K562 (cell line): ENCODE measurements around the gene IGSF21. TPM values are rescaled to one million over a fixed set of nuclear protein-coding genes. Genes with fewer than 3 reads are reported as not detected.

Source experiments
- ATAC-seq: fragments of 200-7000 bp; cut with Tn5 transposase; 3 replicates; pipeline ENCODE4 v1.9.1; 2020; ENCODE audit warnings: moderate library complexity
- BruUV-seq: library from RNA; stranded (reverse); fragments of 400-500 nt; replicated peaks from 2 replicates; lab custom pipeline; 2021; lab: Mats Ljungman, UMichigan
- CTCF ChIA-PET: fragments of 300-600 bp; formaldehyde crosslinking; extraction: SDS; loops from one replicate; lab custom pipeline; 2021; ENCODE audit warnings: low intra/inter-chr PET ratio; lab: Yijun Ruan, JAX
- POLR2A ChIA-PET: fragments of 300-600, 350-650 bp; sonication (Branson Sonifier 250); formaldehyde crosslinking; extraction: SDS; loops from one replicate; lab custom pipeline; 2021; ENCODE audit warnings: antibody characterized with exemption, inconsistent platforms; lab: Yijun Ruan, JAX
- DNase-seq, 4 experiments: peaks; one replicate each; pipeline versions ENCODE4 v3.0.0 to v3.0.0-alpha.2; 2011 to 2018; ENCODE audit warnings: low spot score in 3 of 4, mixed read lengths in 3 of 4; ENCODE audit errors: extremely low read depth in 1 of 4
- FAIRE-seq: peaks from 2 replicates; lab custom pipeline; 2011; peaks lifted over from hg19 to GRCh38; lab: Jason Lieb, UNC
- H2AFZ ChIP-seq: 2 replicates; pipeline ENCODE4 v1.6.0; 2011; ENCODE audit warnings: low read depth, low read length, control low read depth, inconsistent platforms
- H3K27ac ChIP-seq: fragments of 200-600 bp; 3 replicates; pipeline ENCODE4 v1.8.0; 2011; ENCODE audit warnings: low read depth, mild to moderate bottlenecking, control low read depth, inconsistent platforms, low read length, moderate library complexity, mixed read lengths; ENCODE audit errors: extremely low read depth
- H3K27me3 ChIP-seq, 2 experiments: fragments of 300-600 bp in 1 of 2; 2 replicates in 1 of 2; 3 replicates in 1 of 2; pipeline versions ENCODE4 v1.6.0 to v1.8.0; 2011; ENCODE audit warnings: inconsistent platforms in 2 of 2, low read length in 2 of 2, mild to moderate bottlenecking in 1 of 2, mixed read lengths in 1 of 2, moderate library complexity in 1 of 2; ENCODE audit not compliant: control insufficient read depth in 2 of 2, insufficient read depth in 2 of 2
- H3K36me3 ChIP-seq: fragments of 300-600 bp; 3 replicates; pipeline ENCODE4 v1.8.0; 2011; ENCODE audit warnings: mild to moderate bottlenecking, low read length, inconsistent platforms; ENCODE audit not compliant: control insufficient read depth, insufficient read depth
- H3K4me1 ChIP-seq, 2 experiments: fragments of 200-600 bp in 1 of 2; replicated peaks in 1 of 2; 2 replicates in 1 of 2; 3 replicates in 1 of 2; pipeline versions ENCODE4 v1.5.1 to v1.8.0; 2011; ENCODE audit warnings: inconsistent platforms in 2 of 2, low read length in 2 of 2, mild to moderate bottlenecking in 1 of 2, mixed read lengths in 1 of 2, moderate library complexity in 1 of 2; ENCODE audit not compliant: control insufficient read depth in 2 of 2, insufficient read depth in 2 of 2
- H3K4me2 ChIP-seq: 2 replicates; pipeline ENCODE4 v1.6.1; 2011; ENCODE audit warnings: low read length, control low read depth, inconsistent platforms, mixed read lengths; ENCODE audit not compliant: insufficient read depth
- H3K4me3 ChIP-seq: fragments of 200-600 bp; sonication (generic), shearing (Covaris generic); 2 replicates; pipeline ENCODE4 v1.5.1; 2016; ENCODE audit warnings: control low read depth, inconsistent platforms
- H3K79me2 ChIP-seq: fragments of 200-600 bp; 3 replicates; pipeline ENCODE4 v1.8.0; 2011; ENCODE audit warnings: low read length, inconsistent platforms; ENCODE audit not compliant: control insufficient read depth, insufficient read depth
- H3K9ac ChIP-seq, 2 experiments: 2 replicates each; pipeline versions ENCODE4 v1.6.0 to v1.6.1; 2011; ENCODE audit warnings: low read depth in 2 of 2, low read length in 2 of 2, control low read depth in 1 of 2, inconsistent platforms in 1 of 2, mild to moderate bottlenecking in 1 of 2, mixed read lengths in 1 of 2; ENCODE audit not compliant: insufficient read depth in 1 of 2
- H3K9me1 ChIP-seq: one replicate; pipeline ENCODE4 v1.6.0; 2011; ENCODE audit warnings: inconsistent platforms, mild to moderate bottlenecking, low read length, moderate library complexity; ENCODE audit not compliant: control insufficient read depth, insufficient read depth
- H3K9me3 ChIP-seq: replicated peaks from 2 replicates; pipeline ENCODE4 v1.5.1; 2011; ENCODE audit warnings: low read depth, low read length, inconsistent platforms; ENCODE audit not compliant: control insufficient read depth, insufficient read depth
- H4K20me1 ChIP-seq: replicated peaks from 2 replicates; pipeline ENCODE4 v1.6.1; 2011; ENCODE audit warnings: low read length, inconsistent platforms, mixed read lengths; ENCODE audit not compliant: control insufficient read depth, insufficient read depth
- CEBPB ChIP-seq: fragments of 450-650 bp; IDR thresholded peaks from 2 replicates; pipeline ENCODE4 v1.6.1; 2016; ENCODE audit warnings: missing genetic modification characterization, missing compliant biosample characterization
- CEBPG ChIP-seq, 3 experiments: fragments of 200-800 bp in 1 of 3; sonication (Bioruptor generic) in 1 of 3; sonication (generic) in 1 of 3; formaldehyde crosslinking in 1 of 3; IDR thresholded peaks in 2 of 3; conservative IDR thresholded peaks in 1 of 3; 2 replicates each; pipeline versions ENCODE4 v1.6.1 to v1.8.0; 2016 to 2022; ENCODE audit warnings: missing compliant biosample characterization in 2 of 3, missing genetic modification characterization in 2 of 3, mild to moderate bottlenecking in 1 of 3, missing genetic modification reagents in 1 of 3
- HMG20A ChIP-seq: fragments of 450-650 bp; formaldehyde crosslinking; conservative IDR thresholded peaks from 2 replicates; pipeline ENCODE4 v1.4.0; 2020; ENCODE audit warnings: mild to moderate bottlenecking, mixed read lengths
- MEIS2 ChIP-seq: fragments of 450-650 bp; IDR thresholded peaks from 2 replicates; pipeline ENCODE4 v1.6.1; 2014; ENCODE audit warnings: mild to moderate bottlenecking; ENCODE audit not compliant: partially characterized antibody
- RB1 ChIP-seq: fragments of 450-650 bp; IDR thresholded peaks from 2 replicates; pipeline ENCODE4 v1.6.1; 2017; ENCODE audit warnings: low read depth, mild to moderate bottlenecking
- ZFP36 ChIP-seq: fragments of 150-350 bp; IDR thresholded peaks from 2 replicates; pipeline ENCODE4 v1.6.1; 2018; ENCODE audit warnings: low read length, low read depth; ENCODE audit not compliant: partially characterized antibody
- WGBS: fragments of 100-300 bp; shearing (Covaris generic); methylation state at CpG from one replicate; pipeline ENCODE4 v1.1.6; 2016; ENCODE audit warnings: low coverage, mixed read lengths; ENCODE audit not compliant: insufficient coverage; ENCODE audit errors: missing lambda C conversion rate; 5-methylcytosine and 5-hydroxymethylcytosine counted together
- in situ Hi-C: fragments of 300-500 bp; cut with MboI; formaldehyde crosslinking; loops from 4 replicates; pipeline ENCODE4 v1.15.0; 2018; ENCODE audit warnings: inconsistent platforms, mixed read lengths
- intact Hi-C: fragments of 100-400 bp; cut with micrococcal nuclease; formaldehyde crosslinking; loops from 2 replicates; pipeline ENCODE4 v1.14.2; 2022
- polyA plus RNA-seq, 8 experiments: library from polyadenylated mRNA; depleted of rRNA in 4 of 8; stranded (reverse) in 5 of 8; unstranded in 3 of 8; fragments of >200 nt; fragmentation: Nextera tagmentation in 2 of 8; fragmentation: Illumina TruSeq in 1 of 8; extraction: Ambion mirVana in 2 of 8; extraction: Trizol in 1 of 8; gene quantifications; 2 replicates each; pipeline versions ENCODE4 v1.2.1 to v1.2.3, GENCODE V29; 2011 to 2014; ENCODE audit warnings: inconsistent platforms in 1 of 8, missing spikeins in 1 of 8
- total RNA-seq, 7 experiments: library from RNA; depleted of rRNA in 6 of 7; stranded (reverse); fragments of >200 nt in 6 of 7; fragmentation: Illumina TruSeq in 2 of 7; extraction: Trizol in 2 of 7; gene quantifications; 2 replicates each; pipeline versions ENCODE4 v1.2.1 to v1.2.3, GENCODE V29; 2011 to 2021; ENCODE audit warnings: low replicate concordance in 1 of 7
- TF ChIP-seq, protein P1 (sequence below): fragments of 450-650 bp; IDR thresholded peaks from 2 replicates; pipeline ENCODE4 v1.6.1; 2016; ENCODE audit warnings: borderline replicate concordance
- TF ChIP-seq, protein P2 (sequence below): fragments of 450-650 bp; IDR thresholded peaks from 2 replicates; pipeline ENCODE4 v1.6.1; 2016; ENCODE audit warnings: low read depth, mild to moderate bottlenecking, moderate library complexity
- TF ChIP-seq, protein P3 (sequence below): sonication (generic); formaldehyde crosslinking; IDR thresholded peaks from 2 replicates; pipeline ENCODE4 v1.8.0; 2022; ENCODE audit warnings: missing genetic modification reagents, mild to moderate bottlenecking, borderline replicate concordance

The IGSF21 gene
- total and polyA plus RNA-seq, 9 of the 15 experiments (the other 6 are each of a cell fraction or from before 2014, with no cell fraction given), result not detected

DNA sequence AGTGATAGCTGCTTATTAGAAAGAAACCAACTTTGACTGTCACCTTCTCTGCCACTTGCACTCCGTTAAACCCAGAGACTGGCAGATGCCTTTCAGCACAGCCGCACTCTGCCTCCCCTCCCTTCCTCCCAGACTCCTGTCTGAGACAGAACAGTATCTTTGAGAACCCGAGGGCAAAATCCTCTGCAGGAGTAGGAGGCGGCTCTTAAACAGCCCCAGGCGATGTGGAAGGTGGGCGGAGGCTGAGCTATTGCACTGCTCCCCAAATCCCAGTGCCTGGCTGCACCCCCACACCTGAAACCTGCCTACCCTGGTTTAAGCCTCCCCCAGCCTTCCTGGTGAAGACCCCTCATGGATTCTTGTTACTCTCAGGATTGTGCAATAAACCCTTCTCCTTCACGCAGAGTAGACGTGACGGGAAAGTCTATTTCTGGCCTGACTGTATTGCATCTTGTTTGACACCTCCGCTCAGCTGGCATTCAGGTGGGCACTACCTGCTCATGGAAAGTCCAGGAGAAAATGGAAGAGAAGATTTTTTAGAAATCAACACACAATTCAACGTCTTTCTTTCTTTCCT lies 34.4 kb upstream of the IGSF21 start:
- Histone ChIP-seq H3K4me1 (no peaks in the 10 kb centered on the region), H3K27me3 (peaks cover 13 to 36% of the 10 kb centered on the region in 2 experiments; a peak in 3 of 5 replicates), H3K36me3 (no peaks in the 10 kb centered on the region), H3K9me3 (no peaks in the 10 kb centered on the region), H3K9ac (no peak overlapping the region), H3K4me3 (no peak overlapping the region), H4K20me1 (peaks cover 11% of the 10 kb centered on the region; the same call in 1 of the 2 replicates), H3K27ac (no peak overlapping the region), H3K4me2 (no peak overlapping the region), H3K9me1 (no peaks in the 10 kb centered on the region), H3K79me2 (no peaks in the 10 kb centered on the region), H2AFZ (no peak overlapping the region)
- FAIRE-seq (no peak), ATAC-seq (no peak), DNase-seq (no peak)
- POLR2A ChIA-PET, result interaction anchor here (0.7 kb wide), 2 partner anchors 9 to 253 kb away, joined by 3 to 5 read pairs; no protein-coding TSS in a partner anchor
- peak; percentile 47; the same call in 1 of the 2 replicates for TF ChIP-seq CEBPB (tag)
- no peak for TF ChIP-seq CEBPG (CRISPR knock-in tag; IDR thresholded peaks at IDR 0.05)
- TF ChIP-seq CEBPG (tag; conservative IDR thresholded peaks at IDR 0.05 in 1 of 2, IDR thresholded peaks at IDR 0.05 in 1 of 2), result peak in 1 of 2 experiments; percentile 39; a peak in 2 of 4 replicates
- no peak for TF ChIP-seq HMG20A (CRISPR knock-in tag)
- TF ChIP-seq, protein P1, sequence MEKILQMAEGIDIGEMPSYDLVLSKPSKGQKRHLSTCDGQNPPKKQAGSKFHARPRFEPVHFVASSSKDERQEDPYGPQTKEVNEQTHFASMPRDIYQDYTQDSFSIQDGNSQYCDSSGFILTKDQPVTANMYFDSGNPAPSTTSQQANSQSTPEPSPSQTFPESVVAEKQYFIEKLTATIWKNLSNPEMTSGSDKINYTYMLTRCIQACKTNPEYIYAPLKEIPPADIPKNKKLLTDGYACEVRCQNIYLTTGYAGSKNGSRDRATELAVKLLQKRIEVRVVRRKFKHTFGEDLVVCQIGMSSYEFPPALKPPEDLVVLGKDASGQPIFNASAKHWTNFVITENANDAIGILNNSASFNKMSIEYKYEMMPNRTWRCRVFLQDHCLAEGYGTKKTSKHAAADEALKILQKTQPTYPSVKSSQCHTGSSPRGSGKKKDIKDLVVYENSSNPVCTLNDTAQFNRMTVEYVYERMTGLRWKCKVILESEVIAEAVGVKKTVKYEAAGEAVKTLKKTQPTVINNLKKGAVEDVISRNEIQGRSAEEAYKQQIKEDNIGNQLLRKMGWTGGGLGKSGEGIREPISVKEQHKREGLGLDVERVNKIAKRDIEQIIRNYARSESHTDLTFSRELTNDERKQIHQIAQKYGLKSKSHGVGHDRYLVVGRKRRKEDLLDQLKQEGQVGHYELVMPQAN, result no peak
- no peak for TF ChIP-seq RB1
- TF ChIP-seq MEIS2, result no peak
- TF ChIP-seq, protein P2, sequence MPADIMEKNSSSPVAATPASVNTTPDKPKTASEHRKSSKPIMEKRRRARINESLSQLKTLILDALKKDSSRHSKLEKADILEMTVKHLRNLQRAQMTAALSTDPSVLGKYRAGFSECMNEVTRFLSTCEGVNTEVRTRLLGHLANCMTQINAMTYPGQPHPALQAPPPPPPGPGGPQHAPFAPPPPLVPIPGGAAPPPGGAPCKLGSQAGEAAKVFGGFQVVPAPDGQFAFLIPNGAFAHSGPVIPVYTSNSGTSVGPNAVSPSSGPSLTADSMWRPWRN, result no peak
- TF ChIP-seq ZFP36, result no peak
- TF ChIP-seq, protein P3, sequence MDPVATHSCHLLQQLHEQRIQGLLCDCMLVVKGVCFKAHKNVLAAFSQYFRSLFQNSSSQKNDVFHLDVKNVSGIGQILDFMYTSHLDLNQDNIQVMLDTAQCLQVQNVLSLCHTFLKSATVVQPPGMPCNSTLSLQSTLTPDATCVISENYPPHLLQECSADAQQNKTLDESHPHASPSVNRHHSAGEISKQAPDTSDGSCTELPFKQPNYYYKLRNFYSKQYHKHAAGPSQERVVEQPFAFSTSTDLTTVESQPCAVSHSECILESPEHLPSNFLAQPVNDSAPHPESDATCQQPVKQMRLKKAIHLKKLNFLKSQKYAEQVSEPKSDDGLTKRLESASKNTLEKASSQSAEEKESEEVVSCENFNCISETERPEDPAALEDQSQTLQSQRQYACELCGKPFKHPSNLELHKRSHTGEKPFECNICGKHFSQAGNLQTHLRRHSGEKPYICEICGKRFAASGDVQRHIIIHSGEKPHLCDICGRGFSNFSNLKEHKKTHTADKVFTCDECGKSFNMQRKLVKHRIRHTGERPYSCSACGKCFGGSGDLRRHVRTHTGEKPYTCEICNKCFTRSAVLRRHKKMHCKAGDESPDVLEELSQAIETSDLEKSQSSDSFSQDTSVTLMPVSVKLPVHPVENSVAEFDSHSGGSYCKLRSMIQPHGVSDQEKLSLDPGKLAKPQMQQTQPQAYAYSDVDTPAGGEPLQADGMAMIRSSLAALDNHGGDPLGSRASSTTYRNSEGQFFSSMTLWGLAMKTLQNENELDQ, result no peak
- intact Hi-C loops (no loop called here), in situ Hi-C loops (no loop called here)
- WGBS, result 1% methylated on average over 11 of the region's 11 CpGs
- CTCF ChIA-PET, result no interaction called here
- BruUV-seq, result no TSS peak
